KBM-7 (cell line): ENCODE results near the gene OPN1MW3.
"Not testable (repeated sequence)": the region's sequence is repeated elsewhere in the genome, so short reads cannot be mapped to it uniquely, and the experiment has no call there.

Experiments
- DNase-seq: peaks from one replicate; pipeline ENCODE4 v3.0.0-alpha.2; 2015
- in situ Hi-C: fragments of 300-500 bp; cut with MboI; formaldehyde crosslinking; loops from 2 replicates; pipeline ENCODE4 v1.14.3; 2020; ENCODE audit warnings: low sequenced_read_pairs, low pct_unique_long_range_greater_than_20kb, mixed read lengths

OPN1MW3 gene

GRCh38 chrX:154294791-154295574, 37.6 kb downstream of the OPN1MW3 start, which contains the start of gene TEX28:
TSS of gene TEX28 (minus strand) at chrX:154295124. CDS start at chrX:154292117, 3,007 bp downstream.
- in situ Hi-C loops = no loop called here
- no peak for DNase-seq

GRCh38 chrX:154295664-154296310, 38.4 kb downstream of the OPN1MW3 start, which contains the start of gene TKTL1:
TSS of gene TKTL1 (plus strand) at chrX:154295795. CDS start at chrX:154295860, 65 bp downstream.
- no peak for DNase-seq
- in situ Hi-C loops = no loop called here

DNA sequence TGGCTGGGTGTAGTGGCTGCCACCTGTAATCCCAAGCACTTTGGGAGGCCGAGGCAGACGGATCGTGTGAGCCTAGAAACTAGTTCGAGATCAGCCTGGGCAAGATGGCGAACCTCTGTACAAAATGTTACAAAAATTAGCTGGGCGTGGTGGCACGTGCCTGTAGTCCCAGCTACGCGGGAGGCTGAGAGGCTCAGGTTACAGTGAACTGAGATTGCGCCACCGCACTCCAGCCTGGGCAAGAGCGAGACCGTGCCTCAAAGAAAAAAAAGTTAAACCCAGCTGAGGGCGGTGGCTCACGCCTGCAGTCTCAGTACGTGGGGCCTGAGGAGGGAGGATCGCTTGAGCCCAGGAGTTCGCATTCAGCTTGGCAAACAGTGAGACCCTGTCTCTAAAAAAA, 39.3 kb downstream of the OPN1MW3 start:
- in situ Hi-C loops = no loop called here
- no peak for DNase-seq

- in situ Hi-C loops = no loop called here
- DNase-seq = no peak
Observed at GRCh38 chrX:154298312-154298711, 40.9 kb downstream of the OPN1MW3 start.

DNA sequence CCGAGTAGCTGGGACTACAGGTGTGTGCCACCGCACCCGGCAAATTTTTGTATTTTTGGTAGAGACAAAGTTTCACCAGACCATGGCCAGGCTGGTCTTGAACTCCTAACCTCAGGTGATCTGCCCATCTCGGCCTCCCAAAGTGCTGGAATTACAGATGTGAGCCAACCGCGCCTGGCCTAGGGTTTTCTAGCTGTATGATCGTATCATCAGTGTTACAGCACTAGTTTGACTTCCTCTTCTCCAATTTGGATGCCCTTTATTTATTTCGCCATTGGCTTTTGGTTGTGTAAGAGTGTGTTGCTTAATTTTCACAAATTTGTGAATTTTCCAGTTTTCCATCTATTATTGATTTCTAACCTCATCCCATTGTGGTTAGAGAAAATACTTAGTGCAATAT, 43.4 kb downstream of the OPN1MW3 start:
- DNase-seq = no peak
- in situ Hi-C loops = no loop called here

- in situ Hi-C loops, DNase-seq: not testable (repeated sequence)
Observed at GRCh38 chrX:154302998-154303397, 45.6 kb downstream of the OPN1MW3 start.

DNA sequence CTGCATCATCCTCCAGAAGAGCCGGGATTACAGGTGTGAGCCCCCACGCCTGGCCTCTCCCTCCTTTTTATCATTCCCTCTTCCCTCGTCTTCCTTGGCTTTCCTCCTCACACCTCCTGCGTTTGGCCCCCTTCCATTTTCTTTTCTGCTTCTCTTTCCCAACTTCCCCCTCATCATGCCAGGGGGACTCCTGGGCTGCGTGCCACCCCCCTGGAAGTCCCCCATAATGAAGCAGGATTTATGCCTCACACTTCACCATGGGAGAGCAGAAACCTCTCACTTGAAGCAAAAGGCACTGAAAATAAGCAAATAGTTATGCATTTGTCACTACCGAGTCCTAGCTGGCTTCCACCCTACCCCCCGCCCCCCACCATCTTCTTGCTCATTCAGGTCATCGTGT, 46.1 kb downstream of the OPN1MW3 start:
- no peak for DNase-seq
- in situ Hi-C loops = no loop called here

GRCh38 chrX:154304846-154305245, 47.5 kb downstream of the OPN1MW3 start:
- DNase-seq = no peak
- in situ Hi-C loops = no loop called here

GRCh38 chrX:154305541-154306205, 48.3 kb downstream of the OPN1MW3 start:
- in situ Hi-C loops = no loop called here
- DNase-seq = no peak

GRCh38 chrX:154307202-154307601, 49.8 kb downstream of the OPN1MW3 start:
- in situ Hi-C loops = no loop called here
- DNase-seq = no peak

GRCh38 chrX:154308108-154308946, 50.9 kb downstream of the OPN1MW3 start:
- in situ Hi-C loops = no loop called here

DNA sequence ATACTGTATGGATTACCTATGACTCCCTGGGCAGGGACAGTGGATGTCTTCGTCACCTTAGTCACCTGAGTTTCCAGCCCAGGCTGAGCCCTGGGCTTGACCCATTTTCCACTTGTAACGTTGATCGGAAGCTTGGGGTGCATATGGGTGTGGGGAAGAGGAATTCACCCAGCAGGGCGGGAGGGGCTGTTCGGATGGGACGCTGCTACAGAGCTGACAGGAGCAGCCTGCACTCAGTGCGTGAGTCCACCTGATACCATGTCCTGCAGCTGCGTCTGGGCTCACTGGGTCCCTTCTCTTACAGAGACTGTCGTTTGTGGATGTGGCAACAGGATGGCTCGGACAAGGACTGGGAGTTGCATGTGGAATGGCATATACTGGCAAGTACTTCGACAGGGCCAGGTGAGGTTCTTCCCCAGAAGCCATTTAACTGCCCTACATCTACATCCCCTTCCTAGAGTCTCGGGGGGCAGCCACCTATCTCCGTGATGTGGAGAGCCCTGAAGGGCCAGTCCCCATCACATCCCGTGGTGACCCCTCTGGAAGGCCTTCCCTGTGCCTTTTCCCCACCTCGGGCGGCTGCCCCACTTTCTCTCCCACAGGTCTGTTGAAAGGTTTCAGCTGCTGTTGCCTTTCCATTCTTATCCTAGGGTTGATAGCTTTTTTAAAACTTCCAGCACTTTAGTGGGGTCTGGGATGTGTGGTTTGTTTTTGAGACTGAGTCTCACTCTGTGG, 51.8 kb downstream of the OPN1MW3 start:
- in situ Hi-C loops = no loop called here
- no peak for DNase-seq

More at GRCh38 chrX:154308108-154308946, 50.9 kb downstream of the OPN1MW3 start:
- peak; percentile 83 for DNase-seq

DNA sequence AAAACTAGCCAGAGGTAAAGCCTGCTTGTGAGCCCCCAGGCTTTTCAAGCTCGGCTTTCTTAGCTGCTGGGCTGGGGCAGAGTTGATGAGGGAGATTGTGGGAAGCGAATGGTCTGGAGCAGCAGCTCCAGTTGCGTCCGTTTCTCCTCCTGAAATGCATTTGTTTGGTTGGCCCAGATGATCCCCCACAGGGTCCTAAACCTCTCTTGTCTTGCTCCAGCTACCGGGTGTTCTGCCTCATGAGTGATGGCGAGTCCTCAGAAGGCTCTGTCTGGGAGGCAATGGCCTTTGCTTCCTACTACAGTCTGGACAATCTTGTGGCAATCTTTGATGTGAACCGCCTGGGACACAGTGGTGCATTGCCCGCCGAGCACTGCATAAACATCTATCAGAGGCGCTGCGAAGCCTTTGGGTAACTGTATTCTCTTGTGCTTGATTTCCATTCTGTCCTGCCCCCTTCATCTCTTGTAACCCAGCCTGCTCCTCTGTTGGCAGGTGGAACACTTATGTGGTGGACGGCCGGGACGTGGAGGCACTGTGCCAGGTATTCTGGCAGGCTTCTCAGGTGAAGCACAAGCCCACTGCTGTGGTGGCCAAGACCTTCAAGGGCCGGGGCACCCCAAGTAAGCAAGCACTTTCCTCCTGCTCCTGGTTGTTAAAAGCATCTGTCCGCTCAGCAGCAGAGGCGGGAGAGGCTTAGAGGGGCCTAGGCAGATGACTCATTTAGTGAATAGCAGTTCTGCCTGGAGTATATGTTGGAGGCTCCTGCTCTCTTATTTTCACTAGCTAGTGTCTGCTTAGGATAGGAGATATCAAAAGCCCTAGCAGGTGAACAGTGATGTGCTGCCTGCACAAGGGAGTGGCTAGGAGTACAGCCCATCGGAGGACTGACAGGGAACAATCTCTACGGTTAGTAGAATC, 53.5 kb downstream of the OPN1MW3 start:
- in situ Hi-C loops = no loop called here
- DNase-seq = no peak

DNA sequence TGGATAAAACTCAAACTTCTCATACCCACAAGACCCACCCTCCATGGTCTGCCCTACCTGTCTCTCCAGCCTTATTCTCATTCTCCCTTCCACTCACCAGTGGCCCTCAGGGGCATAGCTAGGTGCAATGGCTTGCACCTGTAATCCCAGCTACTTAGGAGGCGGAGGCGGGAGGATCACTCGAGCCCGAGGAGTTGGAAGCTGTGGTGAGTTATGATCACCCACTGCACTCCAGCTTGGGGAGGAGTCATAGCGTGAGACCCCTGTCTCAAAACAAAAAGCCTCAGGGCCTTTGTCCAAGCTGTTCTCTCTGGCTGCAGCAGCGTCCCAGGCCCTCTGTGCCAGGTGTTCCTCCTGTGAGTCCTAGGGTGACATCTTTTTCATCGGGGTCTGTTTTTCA, 54.7 kb downstream of the OPN1MW3 start:
- DNase-seq = no peak
- in situ Hi-C loops = no loop called here

GRCh38 chrX:154313147-154313546, 55.8 kb downstream of the OPN1MW3 start:
- in situ Hi-C loops = no loop called here

DNA sequence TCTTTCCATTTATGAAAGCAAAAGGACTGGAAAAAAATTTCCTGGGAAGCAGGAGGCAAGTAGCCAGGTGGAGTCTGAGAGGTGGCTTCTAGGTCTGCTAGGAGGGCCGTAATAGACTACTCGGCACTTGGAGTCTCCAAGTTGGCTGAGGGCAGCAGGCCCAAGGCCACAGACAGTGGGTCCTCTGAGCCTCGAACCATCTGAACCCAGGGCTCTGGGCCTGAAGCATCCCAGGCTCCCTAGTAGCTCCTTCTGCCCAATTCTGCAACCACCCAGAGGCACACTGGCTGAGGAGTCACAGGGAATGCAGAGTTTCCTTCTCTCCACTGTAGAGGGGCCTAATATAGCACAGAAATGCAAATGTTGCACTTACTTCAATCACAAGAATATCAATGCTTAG, 58.0 kb downstream of the OPN1MW3 start:
- in situ Hi-C loops = no loop called here

More at GRCh38 chrX:154313147-154313546, 55.8 kb downstream of the OPN1MW3 start:
- DNase-seq = no peak

GRCh38 chrX:154317391-154317995, 60.1 kb downstream of the OPN1MW3 start:
- peak; percentile 45 for DNase-seq
- in situ Hi-C loops = no loop called here

More for the DNA sequence above, 58.0 kb downstream of the OPN1MW3 start:
- no peak for DNase-seq
